Neural cell (in vitro differentiated cells): ENCODE data around the gene NUP98.

ENCODE experiments used
- CTCF ChIP-seq: fragments of 450-650 bp; IDR thresholded peaks from 2 replicates; pipeline ENCODE4 v1.5.1; 2014; ENCODE audit warnings: antibody characterized with exemption, mild to moderate bottlenecking, moderate library complexity; ENCODE audit not compliant: poor library complexity, severe bottlenecking
- EP300 ChIP-seq: fragments of 450-650 bp; conservative IDR thresholded peaks from 2 replicates; pipeline ENCODE4 v1.6.1; 2014; ENCODE audit warnings: antibody characterized with exemption, mild to moderate bottlenecking, moderate library complexity; ENCODE audit not compliant: poor library complexity, severe bottlenecking
- EZH2 ChIP-seq: fragments of 200-600, 300-800 bp; shearing (Covaris generic), sonication (generic); IDR thresholded peaks from 2 replicates; pipeline ENCODE4 v1.6.1; 2014; ENCODE audit warnings: antibody characterized with exemption, low read length, borderline replicate concordance, mild to moderate bottlenecking; ENCODE audit not compliant: insufficient read depth, poor library complexity, severe bottlenecking
- POLR2AphosphoS5 ChIP-seq: IDR thresholded peaks from 2 replicates; pipeline ENCODE4 v1.6.1; 2012
- RAD21 ChIP-seq: fragments of 450-650 bp; conservative IDR thresholded peaks from 2 replicates; pipeline ENCODE4 v1.6.1; 2014; ENCODE audit warnings: antibody characterized with exemption, mild to moderate bottlenecking, moderate library complexity
- REST ChIP-seq: IDR thresholded peaks from 2 replicates; pipeline ENCODE4 v1.6.1; 2012; ENCODE audit warnings: borderline replicate concordance
- SMC3 ChIP-seq: fragments of 450-650 bp; conservative IDR thresholded peaks from 2 replicates; pipeline ENCODE4 v1.6.1; 2014; ENCODE audit warnings: antibody characterized with exemption, mild to moderate bottlenecking, moderate library complexity; ENCODE audit not compliant: poor library complexity
- TAF1 ChIP-seq: IDR thresholded peaks from 2 replicates; pipeline ENCODE4 v1.6.1; 2012; ENCODE audit warnings: low read depth

DNA sequence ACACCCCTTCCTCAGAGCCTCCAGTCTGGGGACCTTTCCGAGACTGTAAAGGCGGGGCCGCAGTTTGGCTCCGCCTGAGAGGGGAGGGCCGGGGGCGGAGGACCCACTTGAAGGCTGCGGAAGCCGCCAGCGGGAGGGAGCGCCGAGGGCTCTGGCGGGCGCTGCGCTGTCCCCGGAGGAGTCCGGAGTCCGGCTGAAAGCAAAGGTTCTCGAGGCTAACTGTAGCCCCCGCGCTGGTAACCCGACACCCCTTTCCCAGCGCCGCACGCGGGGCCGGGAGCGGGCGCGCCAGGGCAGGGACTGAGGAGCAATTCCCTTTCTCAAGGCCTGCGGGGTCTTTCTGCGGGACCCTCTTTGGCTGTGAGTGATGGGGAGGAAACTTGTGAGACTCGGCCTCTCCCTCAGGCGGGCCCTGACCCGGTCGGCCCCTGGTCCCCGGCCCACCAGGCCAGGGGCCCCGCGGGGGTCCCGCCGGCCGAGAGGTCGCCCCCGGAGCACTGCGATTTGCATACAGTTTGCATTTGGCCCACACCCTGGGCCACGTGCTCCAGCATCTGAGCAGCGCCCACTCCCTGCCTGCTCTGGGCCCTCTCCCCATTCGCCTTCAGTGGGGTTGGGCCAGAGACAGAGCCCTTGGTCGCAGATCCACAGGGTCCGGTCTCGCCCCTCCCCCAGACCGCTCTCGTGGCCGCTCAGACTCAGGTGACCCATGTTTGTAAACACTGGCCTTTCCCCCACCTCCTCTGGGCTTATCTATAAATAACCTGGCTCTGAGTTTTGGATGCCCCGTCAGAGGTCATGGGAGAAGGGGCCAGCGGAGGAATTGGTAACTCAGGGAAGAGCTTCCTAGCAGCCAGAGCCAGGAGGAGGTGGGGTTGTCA lies 155.0 kb downstream of the NUP98 start:
- TF ChIP-seq EZH2 (no peak), CTCF (no peak), POLR2AphosphoS5 (no peak), EP300 (no peak), REST (no peak), TAF1 (no peak), RAD21 (no peak), SMC3 (no peak)
